Caco-2 (cell line): ENCODE measurements around the gene AATK. TPM values are rescaled to one million over a fixed set of nuclear protein-coding genes. Genes with fewer than 3 reads are reported as not detected.

Source experiments
- BruUV-seq: library from RNA; stranded (reverse); fragments of 400-500 nt; replicated peaks from 2 replicates; lab custom pipeline; 2021; lab: Mats Ljungman, UMichigan
- CTCF ChIA-PET: fragments of 300-600 bp; sonication (Branson Sonifier 250); formaldehyde crosslinking; loops from one replicate; lab custom pipeline; 2022; ENCODE audit warnings: antibody characterized with exemption; lab: Charles Lee
- POLR2A ChIA-PET: fragments of 300-600 bp; sonication (Branson Sonifier 250); formaldehyde crosslinking; loops from one replicate; lab custom pipeline; 2022; ENCODE audit warnings: antibody characterized with exemption; lab: Charles Lee
- DNase-seq, 2 experiments: peaks; one replicate each; pipeline versions ENCODE4 v3.0.0 to v3.0.0-alpha.2; 2020 to 2022
- H3K27me3 ChIP-seq: replicated peaks from 2 replicates; pipeline ENCODE4 v1.6.0; 2011; ENCODE audit warnings: low read length; ENCODE audit not compliant: control insufficient read depth, insufficient read depth
- H3K36me3 ChIP-seq: 2 replicates; pipeline ENCODE4 v1.5.1; 2011; ENCODE audit warnings: low read length; ENCODE audit not compliant: control insufficient read depth, insufficient read depth
- H3K4me1 ChIP-seq: fragments of 250-450 bp; sonication (Bioruptor Pico); 2 replicates; pipeline ENCODE4 v1.5.1; 2020; ENCODE audit warnings: mild to moderate bottlenecking
- H3K4me3 ChIP-seq: 2 replicates; pipeline ENCODE4 v1.5.1; 2011; ENCODE audit warnings: low read depth, mild to moderate bottlenecking, control low read depth, low read length
- H3K9me3 ChIP-seq: fragments of 250-450 bp; sonication (Bioruptor Pico); 2 replicates; pipeline ENCODE4 v1.5.1; 2020; ENCODE audit warnings: mild to moderate bottlenecking, moderate library complexity
- H3K27ac Mint-ChIP-seq: one replicate; pipeline ENCODE4 v1.8.0; 2022; ENCODE audit warnings: mixed read lengths; ENCODE audit not compliant: unreplicated experiment
- H3K27me3 Mint-ChIP-seq: one replicate; pipeline ENCODE4 v1.8.0; 2022; ENCODE audit warnings: mixed read lengths; ENCODE audit not compliant: insufficient read depth, unreplicated experiment
- H3K36me3 Mint-ChIP-seq: one replicate; pipeline ENCODE4 v1.8.0; 2022; ENCODE audit warnings: mild to moderate bottlenecking, mixed read lengths; ENCODE audit not compliant: insufficient read depth, unreplicated experiment
- H3K4me1 Mint-ChIP-seq: one replicate; pipeline ENCODE4 v1.8.0; 2022; ENCODE audit warnings: low read depth, mixed read lengths; ENCODE audit not compliant: unreplicated experiment
- H3K4me3 Mint-ChIP-seq: one replicate; pipeline ENCODE4 v1.8.0; 2022; ENCODE audit warnings: mild to moderate bottlenecking, moderate library complexity, mixed read lengths; ENCODE audit not compliant: unreplicated experiment
- H3K9me3 Mint-ChIP-seq: one replicate; pipeline ENCODE4 v1.8.0; 2022; ENCODE audit warnings: mixed read lengths; ENCODE audit not compliant: unreplicated experiment
- intact Hi-C: fragments of 100-400 bp; cut with micrococcal nuclease; formaldehyde crosslinking; loops from one replicate; pipeline ENCODE4 v1.10.0; 2022; ENCODE audit not compliant: unreplicated experiment
- total RNA-seq: library from RNA; stranded (reverse); gene quantifications from 2 replicates; pipeline ENCODE4 v1.2.3, GENCODE V29; 2022
- TF ChIP-seq, protein P1 (sequence below), 2 experiments: fragments of 200-600 bp in 1 of 2; IDR thresholded peaks; 1 replicate in 1 of 2; 2 replicates in 1 of 2; pipeline versions ENCODE4 v1.5.1 to v1.8.0; 2011 to 2022; ENCODE audit warnings: antibody characterized with exemption in 1 of 2, control low read depth in 1 of 2, inconsistent platforms in 1 of 2, low read depth in 1 of 2, low read length in 1 of 2, mild to moderate bottlenecking in 1 of 2, moderate library complexity in 1 of 2; ENCODE audit not compliant: insufficient read depth in 1 of 2, severe bottlenecking in 1 of 2, unreplicated experiment in 1 of 2

The AATK gene
- total RNA-seq, 1 experiment from 2014 or later: 26.6 TPM

DNA sequence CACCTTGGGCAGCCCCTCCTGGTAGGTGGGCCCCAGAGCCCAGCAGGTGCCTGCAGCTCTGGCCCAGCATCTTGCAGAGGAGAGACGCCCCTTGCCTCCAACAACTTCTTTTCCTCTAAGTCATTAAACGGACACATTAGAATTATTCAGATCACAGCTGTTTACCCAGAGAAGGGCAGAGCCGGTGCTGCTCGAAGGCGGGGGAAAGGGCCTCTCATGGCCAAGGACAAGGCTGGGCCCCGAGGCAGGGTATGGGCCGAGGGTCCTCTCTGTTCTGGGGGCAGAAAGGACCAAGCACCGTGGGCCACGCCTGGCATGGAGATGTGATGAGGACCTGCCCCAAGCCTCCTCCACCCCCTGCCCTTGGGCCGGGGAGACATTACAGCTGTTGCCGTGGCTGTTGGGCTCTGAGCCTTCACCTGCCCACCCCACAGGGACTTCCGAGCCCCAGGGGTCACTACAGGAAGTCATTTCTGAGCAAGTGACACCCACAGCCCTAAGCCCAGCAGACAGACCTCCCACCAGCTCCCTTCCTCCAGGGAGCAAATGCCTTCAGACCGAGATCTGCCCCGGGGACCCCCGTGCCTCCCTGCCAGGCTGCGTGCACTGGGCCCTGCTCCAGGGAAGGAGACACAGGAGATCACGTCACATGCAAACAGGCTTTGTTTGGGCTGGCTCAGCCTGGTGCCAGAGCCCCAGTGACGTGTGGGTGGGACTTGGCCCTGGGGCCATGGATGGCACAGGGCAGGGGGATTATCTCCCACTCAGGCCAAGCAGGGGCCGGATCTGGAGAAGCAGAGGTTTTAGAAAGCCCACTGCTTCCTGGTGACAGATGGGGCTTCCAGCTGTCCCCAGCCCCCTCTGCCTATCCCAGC is 1.4 kb downstream of the AATK start:
- Histone ChIP-seq H3K4me3 (0 out of 2 replicates have a peak overlapping the region, but pooled peaks have one; percentile 70), H3K4me1 (peaks cover 22% of the 10 kb centered on the region), H3K27me3 (no peaks in the 10 kb centered on the region), H3K36me3 (no peaks in the 10 kb centered on the region), H3K9me3 (no peaks in the 10 kb centered on the region)
- no peak overlapping the region for H3K27ac Mint-ChIP-seq
- ChIA-PET POLR2A (no interaction called here), CTCF (no interaction called here)
- H3K9me3 Mint-ChIP-seq: no peaks in the 10 kb centered on the region
- H3K27me3 Mint-ChIP-seq: no peaks in the 10 kb centered on the region
- H3K4me1 Mint-ChIP-seq: no peaks in the 10 kb centered on the region
- H3K36me3 Mint-ChIP-seq: peaks cover 8% of the 10 kb centered on the region
- no TSS peak for BruUV-seq
- TF ChIP-seq, protein P1, sequence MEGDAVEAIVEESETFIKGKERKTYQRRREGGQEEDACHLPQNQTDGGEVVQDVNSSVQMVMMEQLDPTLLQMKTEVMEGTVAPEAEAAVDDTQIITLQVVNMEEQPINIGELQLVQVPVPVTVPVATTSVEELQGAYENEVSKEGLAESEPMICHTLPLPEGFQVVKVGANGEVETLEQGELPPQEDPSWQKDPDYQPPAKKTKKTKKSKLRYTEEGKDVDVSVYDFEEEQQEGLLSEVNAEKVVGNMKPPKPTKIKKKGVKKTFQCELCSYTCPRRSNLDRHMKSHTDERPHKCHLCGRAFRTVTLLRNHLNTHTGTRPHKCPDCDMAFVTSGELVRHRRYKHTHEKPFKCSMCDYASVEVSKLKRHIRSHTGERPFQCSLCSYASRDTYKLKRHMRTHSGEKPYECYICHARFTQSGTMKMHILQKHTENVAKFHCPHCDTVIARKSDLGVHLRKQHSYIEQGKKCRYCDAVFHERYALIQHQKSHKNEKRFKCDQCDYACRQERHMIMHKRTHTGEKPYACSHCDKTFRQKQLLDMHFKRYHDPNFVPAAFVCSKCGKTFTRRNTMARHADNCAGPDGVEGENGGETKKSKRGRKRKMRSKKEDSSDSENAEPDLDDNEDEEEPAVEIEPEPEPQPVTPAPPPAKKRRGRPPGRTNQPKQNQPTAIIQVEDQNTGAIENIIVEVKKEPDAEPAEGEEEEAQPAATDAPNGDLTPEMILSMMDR (IDR thresholded peaks at IDR 0.05; ENCODE audit: insufficient read depth in 1 of 2, low read depth in 1 of 2, low read length in 1 of 2, severe bottlenecking in 1 of 2, unreplicated experiment in 1 of 2): no peak
- peak overlapping the region; percentile 74 for H3K4me3 Mint-ChIP-seq
- intact Hi-C loops: no loop called here
- no peak for DNase-seq

DNA sequence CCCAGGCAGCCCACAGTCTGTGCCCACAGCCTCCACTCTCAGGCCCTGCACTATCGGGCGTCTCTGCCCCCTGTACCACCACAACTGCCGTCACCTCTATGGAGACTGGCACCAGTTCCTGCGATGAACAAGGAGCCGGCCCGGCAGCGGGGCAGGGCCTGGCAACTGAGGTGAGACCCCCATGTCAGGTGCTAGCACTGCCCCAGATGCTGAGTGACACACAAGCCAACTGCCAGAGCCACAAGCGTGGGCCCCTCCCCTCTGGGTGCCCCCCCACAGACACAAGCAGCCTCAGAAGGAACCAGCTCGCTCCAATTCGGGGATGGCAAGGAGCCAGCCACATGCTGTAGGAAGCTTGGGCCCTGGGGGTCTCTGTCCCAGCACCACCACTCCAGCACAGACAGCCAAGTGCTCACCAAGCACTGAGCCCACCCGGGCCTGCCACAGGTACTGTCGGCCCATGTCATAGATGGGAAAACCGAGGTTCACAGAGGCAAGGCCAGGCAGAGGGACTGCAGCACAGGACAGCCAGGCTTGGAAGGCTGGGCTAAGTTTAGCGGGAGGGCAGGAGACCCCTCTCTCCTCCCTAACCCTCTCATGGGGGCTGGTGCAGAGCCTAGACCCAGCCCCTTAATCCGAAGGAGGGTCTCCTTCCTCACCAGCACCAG is 2.2 kb downstream of the AATK start:
- Mint-ChIP-seq H3K27me3 (no peaks in the 10 kb centered on the region), H3K27ac (no peak overlapping the region), H3K9me3 (no peaks in the 10 kb centered on the region), H3K4me3 (no peak overlapping the region), H3K4me1 (no peaks in the 10 kb centered on the region), H3K36me3 (peaks cover 8% of the 10 kb centered on the region)
- Histone ChIP-seq H3K4me3 (no peak overlapping the region), H3K4me1 (peaks cover 22% of the 10 kb centered on the region), H3K9me3 (no peaks in the 10 kb centered on the region), H3K27me3 (no peaks in the 10 kb centered on the region), H3K36me3 (no peaks in the 10 kb centered on the region)
- POLR2A ChIA-PET: no interaction called here
- TF ChIP-seq, protein P1 (IDR thresholded peaks at IDR 0.05; ENCODE audit: insufficient read depth in 1 of 2, low read depth in 1 of 2, low read length in 1 of 2, severe bottlenecking in 1 of 2, unreplicated experiment in 1 of 2): no peak
- intact Hi-C loops: no loop called here
- CTCF ChIA-PET: no interaction called here
- BruUV-seq: no TSS peak
- no peak for DNase-seq

DNA sequence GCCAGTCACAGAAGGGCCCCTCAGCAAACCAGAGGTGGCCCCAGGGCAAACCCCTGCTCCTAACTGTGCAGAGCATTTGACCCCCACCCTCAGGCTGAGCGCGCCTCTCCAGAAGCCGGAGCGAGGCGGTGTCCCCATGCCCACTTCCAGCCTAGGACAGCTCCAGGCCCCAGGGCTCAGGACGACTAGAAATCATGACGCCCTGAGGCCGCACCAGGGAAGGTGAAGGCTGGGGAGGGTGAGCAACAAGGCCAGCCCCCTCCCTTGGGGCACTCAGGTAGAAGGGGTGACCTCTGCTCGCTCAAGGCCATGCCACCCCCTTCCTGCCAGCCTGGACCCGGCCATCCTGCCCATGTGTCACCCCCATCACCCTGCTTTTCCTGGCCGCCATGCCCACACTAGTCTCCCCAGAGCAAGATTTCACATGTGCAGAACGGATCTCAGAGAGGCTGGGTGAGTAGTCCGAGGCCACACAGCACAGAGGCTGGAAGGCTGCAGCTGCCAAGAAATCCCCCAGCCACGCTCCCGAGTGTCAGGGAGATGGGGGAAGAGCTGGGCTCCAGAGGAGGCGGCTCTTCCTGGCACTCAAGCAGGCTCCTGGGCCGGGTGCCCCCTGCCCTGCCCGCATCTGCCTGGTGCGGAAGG is 2.8 kb downstream of the AATK start:
- intact Hi-C loops: no loop called here
- Mint-ChIP-seq H3K27ac (no peak overlapping the region), H3K4me3 (no peak overlapping the region), H3K4me1 (no peaks in the 10 kb centered on the region), H3K36me3 (peaks cover 8% of the 10 kb centered on the region), H3K9me3 (no peaks in the 10 kb centered on the region), H3K27me3 (no peaks in the 10 kb centered on the region)
- no peaks in the 10 kb centered on the region for H3K27me3 ChIP-seq
- TF ChIP-seq, protein P1 (IDR thresholded peaks at IDR 0.05; ENCODE audit: insufficient read depth in 1 of 2, low read depth in 1 of 2, low read length in 1 of 2, severe bottlenecking in 1 of 2, unreplicated experiment in 1 of 2): no peak
- no peaks in the 10 kb centered on the region for H3K36me3 ChIP-seq
- POLR2A ChIA-PET: no interaction called here
- no peaks in the 10 kb centered on the region for H3K9me3 ChIP-seq
- no peak for DNase-seq
- no TSS peak for BruUV-seq
- peaks cover 22% of the 10 kb centered on the region for H3K4me1 ChIP-seq
- CTCF ChIA-PET: interaction anchor here (0.6 kb wide), 1 partner anchor 1643 kb away, joined by 3 read pairs; no protein-coding TSS in a partner anchor
- no peak overlapping the region for H3K4me3 ChIP-seq
